PC-9 (cell line): ENCODE results near the gene FAM180A.

Experiments
- EZH2 ChIP-seq: fragments of 200-600 bp; sonication (generic); IDR thresholded peaks from 2 replicates; pipeline ENCODE4 v1.8.0; 2017; ENCODE audit warnings: antibody characterized with exemption, low read depth
- TF ChIP-seq, protein P1 (sequence below): fragments of 200-600 bp; sonication (generic); conservative IDR thresholded peaks from 2 replicates; pipeline ENCODE4 v1.6.1; 2017; ENCODE audit warnings: mixed run types, antibody characterized with exemption, mild to moderate bottlenecking, moderate library complexity

DNA sequence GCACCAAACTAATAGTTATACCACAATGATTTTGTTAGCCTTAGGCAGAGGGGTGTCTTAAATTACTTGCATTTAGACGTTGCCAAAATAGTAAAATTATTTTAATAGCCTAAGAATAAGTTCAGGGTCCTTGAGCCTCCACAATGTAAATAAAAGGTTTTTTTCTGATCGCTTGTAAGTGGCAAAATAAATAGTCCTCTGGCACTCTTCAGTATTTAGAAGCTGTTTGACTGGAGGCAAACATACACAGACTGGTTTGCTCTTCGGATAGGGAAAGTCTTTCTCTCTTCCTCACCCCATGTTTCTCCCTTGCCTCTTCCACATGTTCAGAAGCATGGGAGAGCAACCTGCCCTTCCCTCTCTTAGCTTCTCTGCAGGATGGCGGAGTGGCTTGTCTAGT lies 49.5 kb upstream of the FAM180A start:
- TF ChIP-seq, protein P1, sequence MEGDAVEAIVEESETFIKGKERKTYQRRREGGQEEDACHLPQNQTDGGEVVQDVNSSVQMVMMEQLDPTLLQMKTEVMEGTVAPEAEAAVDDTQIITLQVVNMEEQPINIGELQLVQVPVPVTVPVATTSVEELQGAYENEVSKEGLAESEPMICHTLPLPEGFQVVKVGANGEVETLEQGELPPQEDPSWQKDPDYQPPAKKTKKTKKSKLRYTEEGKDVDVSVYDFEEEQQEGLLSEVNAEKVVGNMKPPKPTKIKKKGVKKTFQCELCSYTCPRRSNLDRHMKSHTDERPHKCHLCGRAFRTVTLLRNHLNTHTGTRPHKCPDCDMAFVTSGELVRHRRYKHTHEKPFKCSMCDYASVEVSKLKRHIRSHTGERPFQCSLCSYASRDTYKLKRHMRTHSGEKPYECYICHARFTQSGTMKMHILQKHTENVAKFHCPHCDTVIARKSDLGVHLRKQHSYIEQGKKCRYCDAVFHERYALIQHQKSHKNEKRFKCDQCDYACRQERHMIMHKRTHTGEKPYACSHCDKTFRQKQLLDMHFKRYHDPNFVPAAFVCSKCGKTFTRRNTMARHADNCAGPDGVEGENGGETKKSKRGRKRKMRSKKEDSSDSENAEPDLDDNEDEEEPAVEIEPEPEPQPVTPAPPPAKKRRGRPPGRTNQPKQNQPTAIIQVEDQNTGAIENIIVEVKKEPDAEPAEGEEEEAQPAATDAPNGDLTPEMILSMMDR, result no peak
- TF ChIP-seq EZH2, result no peak
